NCI-H1092 (cell line): ENCODE measurements around the gene SHQ1.
"Not testable (repeated sequence)": the region's sequence is repeated elsewhere in the genome, so short reads cannot be mapped to it uniquely, and the experiment has no call there.

Experiments used
- DNase-seq: peaks from one replicate; lab custom pipeline; 2025; lab: John Stamatoyannopoulos, UW

The SHQ1 gene

DNA sequence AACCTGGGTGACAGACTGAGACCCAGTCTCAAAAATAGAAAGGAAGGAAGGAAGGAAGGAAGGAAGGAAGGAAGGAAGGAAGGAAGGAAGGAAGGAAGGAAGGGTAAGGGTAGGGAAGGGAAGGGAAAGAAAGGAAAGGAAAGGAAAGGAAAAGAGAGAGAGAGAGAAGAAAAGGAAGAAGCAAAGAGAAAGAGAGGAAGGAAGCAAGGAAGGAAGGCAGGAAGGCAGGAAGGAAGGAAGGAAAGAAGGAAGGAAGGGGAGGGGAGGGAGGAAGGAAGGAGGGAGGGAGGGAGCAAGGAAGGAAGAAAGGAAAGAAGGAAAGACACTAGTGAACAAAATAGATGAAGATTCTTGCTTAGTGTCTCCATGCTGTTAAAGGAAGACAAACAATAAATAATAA is 129.1 kb downstream of the SHQ1 start:
- no peak for DNase-seq

GRCh38 chr3:72714135-72714534 is 134.1 kb downstream of the SHQ1 start:
- not testable (repeated sequence) for DNase-seq

DNA sequence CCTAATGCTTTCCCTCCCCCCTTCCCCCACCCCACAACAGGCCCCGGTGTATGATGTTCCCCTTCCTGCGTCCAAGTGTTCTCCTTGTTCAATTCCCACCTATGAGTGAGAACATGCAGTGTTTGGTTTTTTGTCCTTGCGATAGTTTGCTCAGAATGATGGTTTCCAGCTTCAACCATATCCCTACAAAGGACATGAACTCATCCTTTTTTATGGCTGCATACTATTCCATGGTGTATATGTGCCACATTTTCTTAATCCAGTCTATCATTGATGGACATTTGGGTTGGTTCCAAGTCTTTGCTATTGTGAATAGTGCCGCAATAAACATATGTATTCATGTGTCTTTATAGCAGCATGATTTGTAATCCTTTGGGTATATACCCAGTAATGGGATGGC is 137.8 kb downstream of the SHQ1 start:
- not testable (repeated sequence) for DNase-seq

GRCh38 chr3:72708441-72708840 is 139.8 kb downstream of the SHQ1 start:
- no peak for DNase-seq

DNA sequence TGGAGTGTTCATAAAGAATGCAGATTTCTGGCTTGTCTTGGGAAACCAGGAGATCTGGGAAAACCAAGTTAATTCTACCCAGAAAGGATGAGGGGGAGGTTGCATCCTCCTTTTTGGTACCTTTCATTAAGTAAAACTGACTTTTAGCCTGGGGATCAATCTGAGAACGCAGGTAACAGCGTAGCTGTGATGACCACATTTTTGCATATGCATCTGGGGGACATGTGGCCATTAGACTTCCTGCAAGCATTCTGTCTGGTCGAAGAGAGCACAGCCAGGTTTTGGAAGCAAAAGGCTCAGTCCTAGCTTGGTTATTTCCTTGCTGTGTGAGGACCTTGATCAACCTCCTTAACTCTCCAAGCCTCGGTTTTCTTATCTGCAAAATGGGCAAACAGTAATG is 145.2 kb downstream of the SHQ1 start:
- DNase-seq: no peak

- no peak for DNase-seq
Observed at GRCh38 chr3:72702390-72702789, 145.9 kb downstream of the SHQ1 start.

GRCh38 chr3:72700106-72700505 is 148.1 kb downstream of the SHQ1 start:
- DNase-seq: no peak

GRCh38 chr3:72699631-72700030 is 148.6 kb downstream of the SHQ1 start:
- no peak for DNase-seq
